ENCODE data around the gene ZNF552. TPM values are rescaled to one million over a fixed set of nuclear protein-coding genes. Genes with fewer than 3 reads are reported as not detected.

The ZNF552 gene
- total RNA-seq, 1 experiment from 2014 or later: 9.2 TPM

- H2BK20ac ChIP-seq (ENCODE audit: low read depth, low read length, poor library complexity, severe bottlenecking): no peak overlapping the region
- no peak overlapping the region for H3K14ac ChIP-seq (ENCODE audit: insufficient read depth, low read length)
- H3K27me3 ChIP-seq (ENCODE audit: insufficient read depth, low read length): no peaks in the 10 kb centered on the region; the same call in 1 of the 2 replicates
- no peak overlapping the region for H4K8ac ChIP-seq (replicated peaks; ENCODE audit: insufficient read length, low read depth, low read length)
- no peak overlapping the region for H3T11ph ChIP-seq (ENCODE audit: low read length)
- H2BK15ac ChIP-seq (ENCODE audit: low read depth, low read length): no peak overlapping the region
- no peak overlapping the region for H3K27ac ChIP-seq (ENCODE audit: insufficient read length, low read depth, low read length)
- no peaks in the 10 kb centered on the region for H3K9me3 ChIP-seq (ENCODE audit: control insufficient read depth, low read depth, low read length)
- Mint-ChIP-seq H3K27ac (no peak overlapping the region), H3K36me3 (ENCODE audit: insufficient read depth in 1 of 3, low read depth in 3 of 3) (peaks cover 18 to 31% (median 26%) of the 10 kb centered on the region in 3 experiments; a peak in 6 of 7 replicates), H3K9me3 (no peaks in the 10 kb centered on the region), H3K4me3 (no peak overlapping the region), H3K27me3 (ENCODE audit: low read depth) (peaks cover 2% of the 10 kb centered on the region), H3K4me1 (peaks cover 5 to 12% of the 10 kb centered on the region in 2 experiments)
- no peak overlapping the region for H2BK5ac ChIP-seq (ENCODE audit: insufficient read length, low read length)
- H3K9ac ChIP-seq (ENCODE audit: extremely low read depth, insufficient read length, low read length): no peak overlapping the region
- H2AK5ac ChIP-seq (ENCODE audit: insufficient read length, low read length): no peak overlapping the region
- H3K18ac ChIP-seq (ENCODE audit: insufficient read length, low read depth, low read length): no peak overlapping the region
- no CpG with 5 or more reads among the region's 4 CpGs for WGBS (ENCODE audit: extremely low coverage, insufficient read length, low lambda C conversion rate)
- H3K79me2 ChIP-seq (ENCODE audit: insufficient read depth, low read length): no peaks in the 10 kb centered on the region; the same call in 1 of the 2 replicates
- no peak overlapping the region for H3K23ac ChIP-seq (ENCODE audit: insufficient read length, low read depth, low read length)
- no peak overlapping the region for H2AFZ ChIP-seq (ENCODE audit: low read length)
- no peak overlapping the region for H3K4me2 ChIP-seq (ENCODE audit: insufficient read depth, insufficient read length, low read length)
- no peaks in the 10 kb centered on the region; the same call in 1 of the 2 replicates for H3K4me1 ChIP-seq (ENCODE audit: insufficient read depth, low read length)
- H2BK12ac ChIP-seq (ENCODE audit: insufficient read length, low read depth, low read length): no peak overlapping the region
- no peak overlapping the region for H2BK120ac ChIP-seq (ENCODE audit: low read depth, low read length, poor library complexity, severe bottlenecking)
- H3K56ac ChIP-seq (ENCODE audit: insufficient read length, low read depth, low read length): no peak overlapping the region
- H4K5ac ChIP-seq (ENCODE audit: insufficient read length, low read depth, low read length): no peak overlapping the region
- H4K20me1 ChIP-seq (ENCODE audit: control insufficient read depth, insufficient read depth, insufficient read length): no peaks in the 10 kb centered on the region
- H3K23me2 ChIP-seq (ENCODE audit: insufficient read length, low read depth, low read length, poor library complexity, severe bottlenecking): no peaks in the 10 kb centered on the region
- no peak overlapping the region for H4K91ac ChIP-seq (ENCODE audit: insufficient read length, low read depth, low read length)
- no peak for DNase-seq
- H3K79me1 ChIP-seq (ENCODE audit: insufficient read depth, low read depth, low read length, poor library complexity, severe bottlenecking): no peaks in the 10 kb centered on the region
- no peak for TF ChIP-seq CTCF (conservative IDR thresholded peaks at IDR 0.05)
- H3K4ac ChIP-seq (ENCODE audit: low read depth, low read length): no peak overlapping the region
These were observed 25.4 kb downstream of the ZNF552 start for GRCh38 chr19:57789288-57789687.

All from H9 (cell line).